ENCODE measurements around the gene CHRNB4. TPM values are rescaled to one million over a fixed set of nuclear protein-coding genes. Genes with fewer than 3 reads are reported as not detected.
"Not testable (repeated sequence)": the region's sequence is repeated elsewhere in the genome, so short reads cannot be mapped to it uniquely, and the experiment has no call there.

The CHRNB4 gene
- total and polyA plus RNA-seq, 2 donors (not counting 1 experiment from before 2014, with no cell fraction given) = not detected

- H3K27me3 Mint-ChIP-seq = peaks cover 20% of the 10 kb centered on the region
- H3K27me3 ChIP-seq (replicated peaks in 1 of 4; ENCODE audit: control extremely low read depth in 1 of 4, control insufficient read depth in 3 of 4, insufficient read depth in 4 of 4, low read length in 3 of 4) = peaks cover 0 to 3% (median 0%) of the 10 kb centered on the region in 4 experiments
- H3K27ac ChIP-seq (ENCODE audit: low read length in 2 of 2) = no peak overlapping the region
- POLR2A ChIA-PET = no interaction called here
- no peak overlapping the region for H3K9ac ChIP-seq (ENCODE audit: low read length)
- intact Hi-C loops (cut with micrococcal nuclease) = no loop called here
- no peak for DNase-seq
- H3K79me2 ChIP-seq (ENCODE audit: control insufficient read depth, insufficient read depth, low read length) = no peaks in the 10 kb centered on the region
- H3K27ac Mint-ChIP-seq = no peak overlapping the region
- H3K4me3 ChIP-seq (ENCODE audit: control extremely low read depth in 1 of 5, extremely low read depth in 1 of 5, insufficient read depth in 1 of 5, low read depth in 2 of 5, low read length in 4 of 5) = no peak overlapping the region
- ATAC-seq (ENCODE audit: low read depth) = no peak
- no peaks in the 10 kb centered on the region for H4K20me1 ChIP-seq (ENCODE audit: control insufficient read depth, insufficient read depth, low read length, poor library complexity, severe bottlenecking)
- H3K36me3 ChIP-seq (replicated peaks in 1 of 2; ENCODE audit: control extremely low read depth in 1 of 2, control insufficient read depth in 1 of 2, extremely low read depth in 1 of 2, insufficient read depth in 2 of 2, low read length in 1 of 2) = no peaks in the 10 kb centered on the region
- TF ChIP-seq EZH2 (IDR thresholded peaks at IDR 0.05; ENCODE audit: borderline replicate concordance, insufficient read depth, low read depth, low read length, poor library complexity, severe bottlenecking) (no peak), CTCF (IDR thresholded peaks at IDR 0.05) (no peak)
- no peaks in the 10 kb centered on the region for H3K9me3 ChIP-seq (ENCODE audit: control extremely low read depth in 1 of 3, control insufficient read depth in 2 of 3, insufficient read depth in 1 of 3, low read length in 2 of 3)
- no peak overlapping the region for H3K4me3 Mint-ChIP-seq
- no peaks in the 10 kb centered on the region for H3K4me1 Mint-ChIP-seq
- no peak overlapping the region for H3K4me2 ChIP-seq (replicated peaks; ENCODE audit: low read depth, low read length, poor library complexity, severe bottlenecking)
- 40% methylated on average over 5 of the region's 8 CpGs for WGBS (ENCODE audit: insufficient coverage)
- H3K4me1 ChIP-seq (ENCODE audit: control insufficient read depth in 2 of 2, insufficient read depth in 2 of 2, low read length in 2 of 2) = no peaks in the 10 kb centered on the region
- CTCF ChIA-PET = no interaction called here
- no peaks in the 10 kb centered on the region for H3K9me3 Mint-ChIP-seq (ENCODE audit: insufficient read depth)
- H2AFZ ChIP-seq (ENCODE audit: insufficient read depth, low read depth, low read length, poor library complexity, severe bottlenecking) = no peak overlapping the region
Observed at GRCh38 chr15:78685159-78685921, 44.3 kb upstream of the CHRNB4 start.

- TF ChIP-seq EZH2 (IDR thresholded peaks at IDR 0.05; ENCODE audit: borderline replicate concordance, insufficient read depth, low read depth, low read length, poor library complexity, severe bottlenecking) = no peak
- TF ChIP-seq CTCF (IDR thresholded peaks at IDR 0.05) = no peak
- H3K36me3 ChIP-seq (replicated peaks in 1 of 2; ENCODE audit: control extremely low read depth in 1 of 2, control insufficient read depth in 1 of 2, extremely low read depth in 1 of 2, insufficient read depth in 2 of 2, low read length in 1 of 2) = no peaks in the 10 kb centered on the region
- no peaks in the 10 kb centered on the region for H3K9me3 Mint-ChIP-seq (ENCODE audit: insufficient read depth)
- no peak overlapping the region for H3K4me2 ChIP-seq (replicated peaks; ENCODE audit: low read depth, low read length, poor library complexity, severe bottlenecking)
- H4K20me1 ChIP-seq (ENCODE audit: control insufficient read depth, insufficient read depth, low read length, poor library complexity, severe bottlenecking) = no peaks in the 10 kb centered on the region
- H3K9me3 ChIP-seq (ENCODE audit: control extremely low read depth in 1 of 3, control insufficient read depth in 2 of 3, insufficient read depth in 1 of 3, low read length in 2 of 3) = no peaks in the 10 kb centered on the region
- H3K4me3 Mint-ChIP-seq = no peak overlapping the region
- H3K27ac Mint-ChIP-seq = no peak overlapping the region
- intact Hi-C loops (cut with micrococcal nuclease) = no loop called here
- no peaks in the 10 kb centered on the region for H3K79me2 ChIP-seq (ENCODE audit: control insufficient read depth, insufficient read depth, low read length)
- H3K9ac ChIP-seq (ENCODE audit: low read length) = no peak overlapping the region
- H3K27me3 Mint-ChIP-seq = peaks cover 20% of the 10 kb centered on the region
- POLR2A ChIA-PET = no interaction called here
- no peaks in the 10 kb centered on the region for H3K4me1 ChIP-seq (ENCODE audit: control insufficient read depth in 2 of 2, insufficient read depth in 2 of 2, low read length in 2 of 2)
- no peak overlapping the region for H3K4me3 ChIP-seq (ENCODE audit: control extremely low read depth in 1 of 5, extremely low read depth in 1 of 5, insufficient read depth in 1 of 5, low read depth in 2 of 5, low read length in 4 of 5)
- DNase-seq = no peak
- 60% methylated on average over 1 of the region's 2 CpGs for WGBS (ENCODE audit: insufficient coverage)
- ATAC-seq (ENCODE audit: low read depth) = no peak
- peaks cover 0 to 3% (median 0%) of the 10 kb centered on the region in 4 experiments for H3K27me3 ChIP-seq (replicated peaks in 1 of 4; ENCODE audit: control extremely low read depth in 1 of 4, control insufficient read depth in 3 of 4, insufficient read depth in 4 of 4, low read length in 3 of 4)
- no peaks in the 10 kb centered on the region for H3K4me1 Mint-ChIP-seq
- no peak overlapping the region for H2AFZ ChIP-seq (ENCODE audit: insufficient read depth, low read depth, low read length, poor library complexity, severe bottlenecking)
- CTCF ChIA-PET = no interaction called here
- H3K27ac ChIP-seq (ENCODE audit: low read length in 2 of 2) = no peak overlapping the region
Observed at GRCh38 chr15:78684657-78685056, 43.6 kb upstream of the CHRNB4 start.

- H3K4me2 ChIP-seq (replicated peaks; ENCODE audit: low read depth, low read length, poor library complexity, severe bottlenecking); H3K27ac ChIP-seq (ENCODE audit: low read length in 2 of 2); H3K36me3 ChIP-seq (replicated peaks in 1 of 2; ENCODE audit: control extremely low read depth in 1 of 2, control insufficient read depth in 1 of 2, extremely low read depth in 1 of 2, insufficient read depth in 2 of 2, low read length in 1 of 2); H4K20me1 ChIP-seq (ENCODE audit: control insufficient read depth, insufficient read depth, low read length, poor library complexity, severe bottlenecking); H3K9ac ChIP-seq (ENCODE audit: low read length); POLR2A ChIA-PET; intact Hi-C loops (cut with micrococcal nuclease); H3K4me1 ChIP-seq (ENCODE audit: control insufficient read depth in 2 of 2, insufficient read depth in 2 of 2, low read length in 2 of 2); ATAC-seq (ENCODE audit: low read depth); H3K4me3 Mint-ChIP-seq; H2AFZ ChIP-seq (ENCODE audit: insufficient read depth, low read depth, low read length, poor library complexity, severe bottlenecking); DNase-seq; H3K4me1 Mint-ChIP-seq; H3K9me3 ChIP-seq (ENCODE audit: control extremely low read depth in 1 of 3, control insufficient read depth in 2 of 3, insufficient read depth in 1 of 3, low read length in 2 of 3); H3K4me3 ChIP-seq (ENCODE audit: control extremely low read depth in 1 of 5, extremely low read depth in 1 of 5, insufficient read depth in 1 of 5, low read depth in 2 of 5, low read length in 4 of 5); H3K9me3 Mint-ChIP-seq (ENCODE audit: insufficient read depth); H3K27ac Mint-ChIP-seq; H3K27me3 ChIP-seq (replicated peaks in 1 of 4; ENCODE audit: control extremely low read depth in 1 of 4, control insufficient read depth in 3 of 4, insufficient read depth in 4 of 4, low read length in 3 of 4); H3K79me2 ChIP-seq (ENCODE audit: control insufficient read depth, insufficient read depth, low read length); CTCF ChIA-PET: not testable (repeated sequence)
- WGBS (ENCODE audit: insufficient coverage) = 90% methylated on average over 6 of the region's 8 CpGs
- peaks cover 20% of the 10 kb centered on the region for H3K27me3 Mint-ChIP-seq
Observed at GRCh38 chr15:78683599-78683998, 42.6 kb upstream of the CHRNB4 start.
